B cell (primary cell): Measurements from ENCODE around the gene PITX3.

Experiments
- EZH2 ChIP-seq: IDR thresholded peaks from 2 replicates; pipeline ENCODE4 v1.6.1; 2012; ENCODE audit warnings: borderline replicate concordance, low read depth, mild to moderate bottlenecking, moderate library complexity, low read length; ENCODE audit not compliant: insufficient read depth, poor library complexity, severe bottlenecking
- TF ChIP-seq, protein P1 (sequence below): fragments of 200-600 bp; IDR thresholded peaks from one replicate; pipeline ENCODE4 v1.8.0; 2022; ENCODE audit warnings: antibody characterized with exemption, mild to moderate bottlenecking

DNA sequence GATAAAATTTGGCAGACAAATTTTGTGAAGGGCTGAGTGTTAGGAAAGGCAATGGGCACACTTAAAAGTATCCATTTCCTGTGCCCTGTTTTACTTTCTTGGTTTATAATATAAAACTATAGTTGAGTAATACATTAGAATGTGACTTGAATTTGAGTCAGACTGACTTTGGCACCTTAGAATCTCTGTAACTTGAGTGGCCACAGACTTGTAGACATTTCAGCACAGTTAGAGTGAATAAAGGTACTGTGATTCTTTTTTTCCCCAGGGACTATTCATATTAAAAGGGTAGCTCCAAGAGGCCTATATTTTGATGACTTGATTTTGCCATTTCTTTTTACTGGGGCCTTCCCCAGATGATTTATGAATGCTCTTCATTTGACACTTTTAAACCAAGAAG, 26.4 kb upstream of the PITX3 start:
- TF ChIP-seq, protein P1, sequence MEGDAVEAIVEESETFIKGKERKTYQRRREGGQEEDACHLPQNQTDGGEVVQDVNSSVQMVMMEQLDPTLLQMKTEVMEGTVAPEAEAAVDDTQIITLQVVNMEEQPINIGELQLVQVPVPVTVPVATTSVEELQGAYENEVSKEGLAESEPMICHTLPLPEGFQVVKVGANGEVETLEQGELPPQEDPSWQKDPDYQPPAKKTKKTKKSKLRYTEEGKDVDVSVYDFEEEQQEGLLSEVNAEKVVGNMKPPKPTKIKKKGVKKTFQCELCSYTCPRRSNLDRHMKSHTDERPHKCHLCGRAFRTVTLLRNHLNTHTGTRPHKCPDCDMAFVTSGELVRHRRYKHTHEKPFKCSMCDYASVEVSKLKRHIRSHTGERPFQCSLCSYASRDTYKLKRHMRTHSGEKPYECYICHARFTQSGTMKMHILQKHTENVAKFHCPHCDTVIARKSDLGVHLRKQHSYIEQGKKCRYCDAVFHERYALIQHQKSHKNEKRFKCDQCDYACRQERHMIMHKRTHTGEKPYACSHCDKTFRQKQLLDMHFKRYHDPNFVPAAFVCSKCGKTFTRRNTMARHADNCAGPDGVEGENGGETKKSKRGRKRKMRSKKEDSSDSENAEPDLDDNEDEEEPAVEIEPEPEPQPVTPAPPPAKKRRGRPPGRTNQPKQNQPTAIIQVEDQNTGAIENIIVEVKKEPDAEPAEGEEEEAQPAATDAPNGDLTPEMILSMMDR: no peak
- TF ChIP-seq EZH2: no peak
